K562 (cell line): ENCODE results near the gene ZBTB16. TPM values are rescaled to one million over a fixed set of nuclear protein-coding genes. Genes with fewer than 3 reads are reported as not detected.

Source experiments
- CHD1 ChIP-seq: fragments of 200-600 bp; sonication (generic); IDR thresholded peaks from one replicate; pipeline ENCODE4 v1.6.1; 2012; ENCODE audit warnings: mild to moderate bottlenecking, moderate library complexity, low read length, inconsistent platforms
- CREB1 ChIP-seq, 2 experiments: sonication (generic) in 1 of 2; formaldehyde crosslinking in 1 of 2; IDR thresholded peaks; 2 replicates each; pipeline versions ENCODE4 v1.6.1 to v1.8.0; 2012 to 2022; ENCODE audit warnings: inconsistent platforms in 1 of 2, mild to moderate bottlenecking in 1 of 2, missing genetic modification reagents in 1 of 2, moderate library complexity in 1 of 2
- FOXM1 ChIP-seq, 2 experiments: fragments of 450-650 bp in 1 of 2; sonication (generic) in 1 of 2; formaldehyde crosslinking in 1 of 2; IDR thresholded peaks; 2 replicates each; pipeline versions ENCODE4 v1.6.1 to v1.9.0; 2017 to 2022; ENCODE audit warnings: low read depth in 2 of 2, mild to moderate bottlenecking in 2 of 2, missing genetic modification reagents in 1 of 2, moderate library complexity in 1 of 2
- FUS ChIP-seq: fragments of 200-400 bp; formaldehyde crosslinking; optimal IDR thresholded peaks from 2 replicates; pipeline ENCODE3; 2017; ENCODE audit warnings: low read depth, low read length
- MCM7 ChIP-seq, 2 experiments: fragments of 450-650 bp; IDR thresholded peaks; 2 replicates each; pipeline ENCODE4 v1.6.1; 2016 to 2018
- MEIS2 ChIP-seq: fragments of 450-650 bp; IDR thresholded peaks from 2 replicates; pipeline ENCODE4 v1.6.1; 2014; ENCODE audit warnings: mild to moderate bottlenecking; ENCODE audit not compliant: partially characterized antibody
- MXI1 ChIP-seq: IDR thresholded peaks from 2 replicates; pipeline ENCODE4 v1.6.1; 2011; ENCODE audit warnings: low read depth, mild to moderate bottlenecking, improper control_type of control experiment, low read length
- POLR2AphosphoS2 ChIP-seq: IDR thresholded peaks from 2 replicates; pipeline ENCODE4 v1.6.1; 2012; ENCODE audit warnings: low read length, improper control_type of control experiment
- RFX1 ChIP-seq: fragments of 450-650 bp; IDR thresholded peaks from 2 replicates; pipeline ENCODE4 v1.6.1; 2016; ENCODE audit warnings: mild to moderate bottlenecking, moderate library complexity
- SMAD2 ChIP-seq: fragments of 150-350 bp; IDR thresholded peaks from 2 replicates; pipeline ENCODE4 v1.6.1; 2014; ENCODE audit warnings: low read depth, mild to moderate bottlenecking, low read length
- SMARCB1 ChIP-seq: IDR thresholded peaks from 2 replicates; pipeline ENCODE4 v1.6.1; 2011; ENCODE audit warnings: improper control_type of control experiment, low read depth; ENCODE audit not compliant: insufficient read length
- SUPT5H ChIP-seq: fragments of 450-650 bp; IDR thresholded peaks from 2 replicates; pipeline ENCODE4 v1.6.1; 2016
- TEAD2 ChIP-seq: fragments of 450-650 bp; IDR thresholded peaks from 2 replicates; pipeline ENCODE4 v1.6.1; 2016; ENCODE audit warnings: missing genetic modification characterization, control low read depth, missing compliant biosample characterization
- ZNF212 ChIP-seq: fragments of 450-650 bp; formaldehyde crosslinking; IDR thresholded peaks from 2 replicates; pipeline ENCODE4 v1.4.0; 2020; ENCODE audit warnings: mild to moderate bottlenecking
- ZNF253 ChIP-seq: fragments of 250-450 bp; sonication (Bioruptor Pico); conservative IDR thresholded peaks from 2 replicates; pipeline ENCODE4 v1.6.1; 2021; ENCODE audit warnings: mild to moderate bottlenecking
- ZNF347 ChIP-seq: fragments of 450-650 bp; formaldehyde crosslinking; IDR thresholded peaks from 2 replicates; pipeline ENCODE4 v1.4.0; 2020; ENCODE audit warnings: low read depth, mild to moderate bottlenecking, moderate library complexity
- ZNF408 ChIP-seq: fragments of 250-450 bp; sonication (Bioruptor Pico); IDR thresholded peaks from 2 replicates; pipeline ENCODE4 v1.4.0; 2020; ENCODE audit warnings: low read depth, mild to moderate bottlenecking, moderate library complexity
- ZNF436 ChIP-seq: fragments of 250-450, 450-650 bp; sonication (Bioruptor Pico); formaldehyde crosslinking; IDR thresholded peaks from 2 replicates; pipeline ENCODE4 v1.7.0; 2020; ENCODE audit warnings: mild to moderate bottlenecking
- ZNF589 ChIP-seq: fragments of 200-800 bp; sonication (Bioruptor generic); IDR thresholded peaks from 2 replicates; pipeline ENCODE4 v1.6.1; 2016; ENCODE audit warnings: low read depth, missing genetic modification characterization, missing compliant biosample characterization
- polyA plus RNA-seq, 8 experiments: library from polyadenylated mRNA; depleted of rRNA in 4 of 8; stranded (reverse) in 5 of 8; unstranded in 3 of 8; fragments of >200 nt; fragmentation: Nextera tagmentation in 2 of 8; fragmentation: Illumina TruSeq in 1 of 8; extraction: Ambion mirVana in 2 of 8; extraction: Trizol in 1 of 8; gene quantifications; 2 replicates each; pipeline versions ENCODE4 v1.2.1 to v1.2.3, GENCODE V29; 2011 to 2014; ENCODE audit warnings: inconsistent platforms in 1 of 8, missing spikeins in 1 of 8
- total RNA-seq, 7 experiments: library from RNA; depleted of rRNA in 6 of 7; stranded (reverse); fragments of >200 nt in 6 of 7; fragmentation: Illumina TruSeq in 2 of 7; extraction: Trizol in 2 of 7; gene quantifications; 2 replicates each; pipeline versions ENCODE4 v1.2.1 to v1.2.3, GENCODE V29; 2011 to 2021; ENCODE audit warnings: low replicate concordance in 1 of 7
- TF ChIP-seq, protein P1 (sequence below): fragments of 250-450 bp; sonication (Bioruptor Pico); IDR thresholded peaks from 2 replicates; pipeline ENCODE4 v1.8.0; 2022; ENCODE audit warnings: moderate library complexity, mild to moderate bottlenecking, inconsistent platforms
- TF ChIP-seq, protein P2 (sequence below), 2 experiments: fragments of 450-650 bp in 1 of 2; sonication (generic) in 1 of 2; formaldehyde crosslinking; conservative IDR thresholded peaks; 2 replicates each; pipeline versions ENCODE4 v1.4.0 to v1.8.1; 2020 to 2022; ENCODE audit warnings: mild to moderate bottlenecking in 1 of 2, missing genetic modification reagents in 1 of 2
- TF ChIP-seq, protein P3 (sequence below): fragments of 250-450 bp; sonication (Bioruptor Pico); IDR thresholded peaks from 2 replicates; pipeline ENCODE4 v1.8.0; 2021; ENCODE audit warnings: moderate library complexity, mild to moderate bottlenecking, inconsistent platforms
- TF ChIP-seq, protein P4 (sequence below): sonication (generic); formaldehyde crosslinking; IDR thresholded peaks from 2 replicates; pipeline ENCODE4 v1.8.1; 2023; ENCODE audit warnings: missing genetic modification reagents, mild to moderate bottlenecking, borderline replicate concordance

The ZBTB16 gene
- total and polyA plus RNA-seq, 9 of the 15 experiments (the other 6 are each of a cell fraction or from before 2014, with no cell fraction given) = 0.06 to 0.40 (median 0.24) TPM; not detected in 4

DNA sequence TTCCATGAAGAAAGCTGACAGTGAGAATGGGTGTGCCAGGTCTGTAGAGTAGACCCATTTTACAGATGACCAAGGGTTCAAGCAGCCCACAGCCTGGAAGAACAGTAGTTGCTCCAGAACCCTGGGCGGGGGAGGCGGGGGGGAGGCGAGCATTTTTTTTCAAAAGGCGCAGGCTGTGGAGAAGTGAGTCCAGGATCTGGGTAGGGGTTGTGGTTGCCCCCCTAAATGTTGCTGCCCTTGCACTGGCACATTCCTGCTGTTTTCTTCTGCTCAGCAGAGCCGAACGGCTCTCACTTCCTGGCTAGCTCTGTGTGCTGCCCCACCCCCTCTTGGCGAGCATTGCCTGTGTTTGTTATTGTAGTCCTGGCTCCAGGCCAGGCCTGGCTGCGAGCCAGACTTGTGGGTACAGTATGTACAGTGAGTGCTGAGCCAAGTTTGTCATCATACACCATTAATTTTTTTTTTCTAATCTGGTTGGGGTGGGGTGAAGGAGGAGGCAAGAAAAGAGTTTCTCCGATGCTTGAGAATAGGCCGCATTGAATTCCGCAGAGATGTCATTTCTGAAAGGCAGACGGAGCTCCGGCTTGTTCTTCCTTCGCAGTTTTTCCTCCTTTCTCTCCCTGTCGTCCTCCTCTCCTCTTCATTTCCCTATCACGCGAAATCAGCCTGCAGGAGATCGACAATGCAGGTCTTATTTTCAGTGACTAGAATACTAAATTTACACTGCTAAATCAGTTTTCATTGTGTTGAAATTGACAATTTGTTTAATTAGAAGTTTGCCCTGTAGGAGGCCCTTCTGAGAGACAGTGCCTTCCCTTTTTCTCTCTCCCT is 100.5 kb downstream of the ZBTB16 start (continued):
- TF ChIP-seq, protein P1, sequence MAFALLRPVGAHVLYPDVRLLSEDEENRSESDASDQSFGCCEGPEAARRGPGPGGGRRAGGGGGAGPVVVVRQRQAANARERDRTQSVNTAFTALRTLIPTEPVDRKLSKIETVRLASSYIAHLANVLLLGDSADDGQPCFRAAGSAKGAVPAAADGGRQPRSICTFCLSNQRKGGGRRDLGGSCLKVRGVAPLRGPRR (CRISPR knock-in tag) = no peak
- TF ChIP-seq MEIS2 = peak; percentile 86
- no peak for TF ChIP-seq ZNF212 (CRISPR knock-in tag)
- TF ChIP-seq, protein P2, sequence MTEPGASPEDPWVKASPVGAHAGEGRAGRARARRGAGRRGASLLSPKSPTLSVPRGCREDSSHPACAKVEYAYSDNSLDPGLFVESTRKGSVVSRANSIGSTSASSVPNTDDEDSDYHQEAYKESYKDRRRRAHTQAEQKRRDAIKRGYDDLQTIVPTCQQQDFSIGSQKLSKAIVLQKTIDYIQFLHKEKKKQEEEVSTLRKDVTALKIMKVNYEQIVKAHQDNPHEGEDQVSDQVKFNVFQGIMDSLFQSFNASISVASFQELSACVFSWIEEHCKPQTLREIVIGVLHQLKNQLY (CRISPR knock-in tag; conservative IDR thresholded peaks at IDR 0.05) = no peak
- TF ChIP-seq SMAD2 = no peak
- TF ChIP-seq ZNF436 (CRISPR knock-in tag) = no peak
- TF ChIP-seq FOXM1 (IDR thresholded peaks at IDR 0.05; ENCODE audit: low read depth) = 0 out of 2 replicates have a peak, but pooled peaks have one; percentile 13
- no peak for TF ChIP-seq FOXM1 (CRISPR knock-in tag; IDR thresholded peaks at IDR 0.05; ENCODE audit: low read depth)
- TF ChIP-seq RFX1 = no peak
- TF ChIP-seq, protein P3, sequence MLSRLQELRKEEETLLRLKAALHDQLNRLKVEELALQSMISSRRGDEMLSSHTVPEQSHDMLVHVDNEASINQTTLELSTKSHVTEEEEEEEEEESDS (CRISPR knock-in tag) = no peak
- no peak for TF ChIP-seq MXI1
- TF ChIP-seq ZNF253 (CRISPR knock-in tag) = no peak
- TF ChIP-seq ZNF347 (CRISPR knock-in tag) = no peak
- no peak for TF ChIP-seq FUS
- no peak for TF ChIP-seq ZNF589
- TF ChIP-seq SMARCB1 = no peak
- TF ChIP-seq, protein P4, sequence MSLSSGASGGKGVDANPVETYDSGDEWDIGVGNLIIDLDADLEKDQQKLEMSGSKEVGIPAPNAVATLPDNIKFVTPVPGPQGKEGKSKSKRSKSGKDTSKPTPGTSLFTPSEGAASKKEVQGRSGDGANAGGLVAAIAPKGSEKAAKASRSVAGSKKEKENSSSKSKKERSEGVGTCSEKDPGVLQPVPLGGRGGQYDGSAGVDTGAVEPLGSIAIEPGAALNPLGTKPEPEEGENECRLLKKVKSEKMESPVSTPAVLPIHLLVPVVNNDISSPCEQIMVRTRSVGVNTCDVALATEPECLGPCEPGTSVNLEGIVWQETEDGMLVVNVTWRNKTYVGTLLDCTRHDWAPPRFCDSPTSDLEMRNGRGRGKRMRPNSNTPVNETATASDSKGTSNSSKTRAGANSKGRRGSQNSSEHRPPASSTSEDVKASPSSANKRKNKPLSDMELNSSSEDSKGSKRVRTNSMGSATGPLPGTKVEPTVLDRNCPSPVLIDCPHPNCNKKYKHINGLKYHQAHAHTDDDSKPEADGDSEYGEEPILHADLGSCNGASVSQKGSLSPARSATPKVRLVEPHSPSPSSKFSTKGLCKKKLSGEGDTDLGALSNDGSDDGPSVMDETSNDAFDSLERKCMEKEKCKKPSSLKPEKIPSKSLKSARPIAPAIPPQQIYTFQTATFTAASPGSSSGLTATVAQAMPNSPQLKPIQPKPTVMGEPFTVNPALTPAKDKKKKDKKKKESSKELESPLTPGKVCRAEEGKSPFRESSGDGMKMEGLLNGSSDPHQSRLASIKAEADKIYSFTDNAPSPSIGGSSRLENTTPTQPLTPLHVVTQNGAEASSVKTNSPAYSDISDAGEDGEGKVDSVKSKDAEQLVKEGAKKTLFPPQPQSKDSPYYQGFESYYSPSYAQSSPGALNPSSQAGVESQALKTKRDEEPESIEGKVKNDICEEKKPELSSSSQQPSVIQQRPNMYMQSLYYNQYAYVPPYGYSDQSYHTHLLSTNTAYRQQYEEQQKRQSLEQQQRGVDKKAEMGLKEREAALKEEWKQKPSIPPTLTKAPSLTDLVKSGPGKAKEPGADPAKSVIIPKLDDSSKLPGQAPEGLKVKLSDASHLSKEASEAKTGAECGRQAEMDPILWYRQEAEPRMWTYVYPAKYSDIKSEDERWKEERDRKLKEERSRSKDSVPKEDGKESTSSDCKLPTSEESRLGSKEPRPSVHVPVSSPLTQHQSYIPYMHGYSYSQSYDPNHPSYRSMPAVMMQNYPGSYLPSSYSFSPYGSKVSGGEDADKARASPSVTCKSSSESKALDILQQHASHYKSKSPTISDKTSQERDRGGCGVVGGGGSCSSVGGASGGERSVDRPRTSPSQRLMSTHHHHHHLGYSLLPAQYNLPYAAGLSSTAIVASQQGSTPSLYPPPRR (CRISPR knock-in tag) = no peak
- no peak for TF ChIP-seq ZNF408 (CRISPR knock-in tag)
- no peak for TF ChIP-seq CHD1
- TF ChIP-seq TEAD2 = no peak
- no peak for TF ChIP-seq POLR2AphosphoS2
- TF ChIP-seq SUPT5H = no peak
- no peak for TF ChIP-seq MCM7 (IDR thresholded peaks at IDR 0.05)
- no peak; the same call in 1 of the 2 replicates for TF ChIP-seq CREB1 (IDR thresholded peaks at IDR 0.05)
- peak; percentile 68; the same call in 1 of the 2 replicates for TF ChIP-seq CREB1 (CRISPR knock-in tag; IDR thresholded peaks at IDR 0.05)
